ENCODE data around the gene ETNK2. TPM values are rescaled to one million over a fixed set of nuclear protein-coding genes. Genes with fewer than 3 reads are reported as not detected.

ETNK2 gene
- total RNA-seq: 10 to 100 TPM in 3 of 4 donors, 1 to 10 TPM in 1; 2.3 to 23.9 (median 13.9) TPM

- no peaks in the 10 kb centered on the region for H3K36me3 ChIP-seq
- TF ChIP-seq, protein P1, sequence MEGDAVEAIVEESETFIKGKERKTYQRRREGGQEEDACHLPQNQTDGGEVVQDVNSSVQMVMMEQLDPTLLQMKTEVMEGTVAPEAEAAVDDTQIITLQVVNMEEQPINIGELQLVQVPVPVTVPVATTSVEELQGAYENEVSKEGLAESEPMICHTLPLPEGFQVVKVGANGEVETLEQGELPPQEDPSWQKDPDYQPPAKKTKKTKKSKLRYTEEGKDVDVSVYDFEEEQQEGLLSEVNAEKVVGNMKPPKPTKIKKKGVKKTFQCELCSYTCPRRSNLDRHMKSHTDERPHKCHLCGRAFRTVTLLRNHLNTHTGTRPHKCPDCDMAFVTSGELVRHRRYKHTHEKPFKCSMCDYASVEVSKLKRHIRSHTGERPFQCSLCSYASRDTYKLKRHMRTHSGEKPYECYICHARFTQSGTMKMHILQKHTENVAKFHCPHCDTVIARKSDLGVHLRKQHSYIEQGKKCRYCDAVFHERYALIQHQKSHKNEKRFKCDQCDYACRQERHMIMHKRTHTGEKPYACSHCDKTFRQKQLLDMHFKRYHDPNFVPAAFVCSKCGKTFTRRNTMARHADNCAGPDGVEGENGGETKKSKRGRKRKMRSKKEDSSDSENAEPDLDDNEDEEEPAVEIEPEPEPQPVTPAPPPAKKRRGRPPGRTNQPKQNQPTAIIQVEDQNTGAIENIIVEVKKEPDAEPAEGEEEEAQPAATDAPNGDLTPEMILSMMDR (IDR thresholded peaks at IDR 0.05): no peak
- TF ChIP-seq POLR2A (IDR thresholded peaks at IDR 0.05): peak in 1 of 2 donors; percentile 49
- no peaks in the 10 kb centered on the region for H3K27me3 ChIP-seq
- intact Hi-C loops (cut with DNase I; ENCODE audit: low total_unique reads): no loop called here
- DNase-seq: peak; percentile 80 to 85
- H3K4me1 ChIP-seq: peaks cover 0 to 7% of the 10 kb centered on the region in 2 donors
- H3K4me3 ChIP-seq: peak within 1 kb of the TSS; percentile 54 to 61
- no peaks in the 10 kb centered on the region for H3K9me3 ChIP-seq
- peak within 1 kb of the TSS; percentile 84 to 93 for H3K27ac ChIP-seq
Observed at GRCh38 chr1:204151552-204152309, at the start of gene ETNK2. Gene ETNK2, minus strand, starts transcription at chr1:204152044. Its CDS starts 192 bp downstream, at chr1:204151852.

- H3K27me3 ChIP-seq: no peaks in the 10 kb centered on the region
- intact Hi-C loops (cut with DNase I; ENCODE audit: low total_unique reads): no loop called here
- H3K9me3 ChIP-seq: no peaks in the 10 kb centered on the region
- no peak for DNase-seq
- TF ChIP-seq, protein P1 (IDR thresholded peaks at IDR 0.05): no peak
- TF ChIP-seq POLR2A (IDR thresholded peaks at IDR 0.05): no peak
- H3K4me3 ChIP-seq: no peak overlapping the region
- no peaks in the 10 kb centered on the region for H3K36me3 ChIP-seq
- no peaks in the 10 kb centered on the region for H3K4me1 ChIP-seq
- no peak overlapping the region for H3K27ac ChIP-seq
Observed at GRCh38 chr1:204201348-204202040, 49.6 kb upstream of the ETNK2 start.

DNA sequence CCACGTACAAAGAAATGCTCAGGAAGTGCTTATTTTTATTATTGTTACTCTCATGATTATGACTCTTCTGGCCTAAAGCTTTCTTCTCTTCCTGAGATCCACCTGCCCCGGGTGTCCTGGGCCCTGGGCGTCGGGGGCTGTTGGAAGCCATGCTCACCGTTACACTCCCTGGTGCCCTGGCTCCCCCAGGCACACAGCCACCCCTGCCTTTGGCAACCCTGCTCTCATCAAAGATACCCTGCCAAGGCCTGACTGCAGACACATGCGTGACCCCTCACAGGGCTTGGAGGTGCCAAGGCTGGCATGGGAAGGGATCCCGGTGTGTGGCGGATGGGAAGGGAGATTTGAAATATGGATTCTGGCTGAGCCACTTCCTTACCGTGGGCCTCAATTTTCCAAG is 47.7 kb upstream of the ETNK2 start:
- H3K36me3 ChIP-seq: no peaks in the 10 kb centered on the region
- intact Hi-C loops (cut with DNase I; ENCODE audit: low total_unique reads): no loop called here
- no peak overlapping the region for H3K27ac ChIP-seq
- no peaks in the 10 kb centered on the region for H3K9me3 ChIP-seq
- TF ChIP-seq, protein P1 (IDR thresholded peaks at IDR 0.05): no peak
- no peak for TF ChIP-seq POLR2A (IDR thresholded peaks at IDR 0.05)
- no peak overlapping the region for H3K4me3 ChIP-seq
- DNase-seq: no peak
- H3K4me1 ChIP-seq: no peaks in the 10 kb centered on the region
- H3K27me3 ChIP-seq: no peaks in the 10 kb centered on the region

- TF ChIP-seq, protein P1 (IDR thresholded peaks at IDR 0.05): no peak
- no peak for TF ChIP-seq POLR2A (IDR thresholded peaks at IDR 0.05)
- DNase-seq: no peak
- intact Hi-C loops (cut with DNase I; ENCODE audit: low total_unique reads): no loop called here
- no peaks in the 10 kb centered on the region for H3K9me3 ChIP-seq
- no peaks in the 10 kb centered on the region for H3K4me1 ChIP-seq
- H3K27me3 ChIP-seq: no peaks in the 10 kb centered on the region
- no peak overlapping the region for H3K27ac ChIP-seq
- no peaks in the 10 kb centered on the region for H3K36me3 ChIP-seq
- H3K4me3 ChIP-seq: no peak overlapping the region
Observed at GRCh38 chr1:204198348-204199340, 46.8 kb upstream of the ETNK2 start.

Data from uterus (tissue), 4 donors.